CD4-positive, alpha-beta T cell treated with Interleukin-6 for 4 hours (primary cell): ENCODE results near the gene FNBP1.
"Not testable (repeated sequence)": the region's sequence is repeated elsewhere in the genome, so short reads cannot be mapped to it uniquely, and the experiment has no call there.

ENCODE experiments used
- DNase-seq: peaks from one replicate; pipeline ENCODE4 v3.0.0-alpha.2; 2020; ENCODE audit warnings: mixed read lengths

FNBP1 gene

DNA sequence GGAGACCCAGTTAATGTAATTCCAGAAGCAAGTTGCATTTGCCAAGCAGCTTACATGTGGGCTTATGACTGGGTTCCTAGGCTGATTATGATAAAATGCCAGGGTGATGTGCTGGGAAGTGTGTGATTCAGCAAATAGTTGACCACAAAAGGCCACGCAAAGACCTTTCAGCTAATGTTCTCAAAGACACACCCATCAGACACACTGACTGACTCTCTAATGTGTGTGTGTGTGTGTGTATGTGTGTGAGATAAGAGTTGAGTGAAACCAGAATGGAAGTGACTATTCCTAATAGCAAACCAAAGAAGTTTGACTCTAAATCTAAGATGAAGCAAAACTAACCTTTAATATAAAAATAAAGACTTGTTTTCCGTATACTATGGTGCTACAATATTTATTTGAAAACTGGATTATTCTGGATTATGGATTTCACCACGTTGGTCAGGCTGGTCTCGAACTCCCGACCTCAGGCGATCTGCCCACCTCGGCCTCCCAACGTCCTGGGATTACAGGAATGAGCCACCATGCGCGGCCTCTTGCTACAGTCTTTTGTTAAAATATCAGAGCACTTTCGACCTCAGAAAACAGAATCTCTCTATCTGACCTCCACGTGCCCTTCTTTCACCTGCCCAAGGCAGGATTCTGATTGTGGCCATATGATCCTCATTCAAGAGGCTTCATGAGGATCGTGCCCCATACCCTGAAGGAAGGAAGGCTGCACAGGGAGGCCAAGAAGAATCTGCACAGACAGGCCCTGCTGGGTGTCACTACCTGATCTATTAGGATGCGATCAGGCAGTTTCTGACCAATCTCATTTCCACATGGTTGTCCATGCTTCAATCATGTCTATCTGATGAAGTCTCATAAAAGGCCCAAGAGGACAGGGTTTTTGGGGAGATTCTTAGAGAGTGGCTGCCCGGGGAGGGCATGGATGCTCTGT, 132.1 kb downstream of the FNBP1 start:
- no peak for DNase-seq

DNA sequence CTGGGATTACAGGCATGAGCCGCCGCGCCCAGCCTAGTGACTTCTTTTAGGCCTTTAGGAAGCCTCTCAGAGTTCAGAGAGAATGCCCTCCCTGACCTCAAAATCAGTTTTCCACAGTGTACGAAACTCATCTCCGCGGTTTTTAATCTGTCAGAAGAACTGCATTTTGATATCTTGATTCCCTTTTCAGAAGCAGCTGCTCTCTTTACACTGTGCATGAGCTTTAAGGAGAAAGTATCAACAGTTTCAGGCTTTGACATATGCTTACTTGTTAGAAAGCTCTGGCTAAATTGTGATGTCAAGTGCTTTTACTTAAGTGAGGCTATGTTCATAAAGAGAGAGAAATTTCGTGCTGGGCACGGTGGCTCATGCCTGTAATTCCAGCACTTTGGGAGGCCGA, 133.1 kb downstream of the FNBP1 start:
- no peak for DNase-seq

DNA sequence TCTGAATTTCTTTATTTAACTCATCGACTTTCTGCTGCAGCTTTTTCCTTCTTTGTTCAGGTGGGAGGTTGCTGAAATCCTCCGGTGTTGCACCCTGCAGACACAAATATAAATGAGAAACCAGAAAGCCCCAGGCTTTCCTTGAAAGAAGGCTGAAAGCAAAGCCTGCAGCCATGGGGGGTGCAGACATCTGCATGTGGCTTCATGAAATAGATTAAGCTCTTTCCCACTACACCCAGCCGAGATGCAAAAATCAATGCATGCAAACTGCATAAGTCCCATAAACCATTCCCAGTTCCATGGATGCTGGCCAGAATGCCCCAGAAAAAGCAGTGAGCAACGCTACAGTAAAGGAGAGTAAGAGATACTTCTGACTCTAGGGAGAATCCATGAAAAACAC, 134.1 kb downstream of the FNBP1 start:
- DNase-seq, result no peak

DNA sequence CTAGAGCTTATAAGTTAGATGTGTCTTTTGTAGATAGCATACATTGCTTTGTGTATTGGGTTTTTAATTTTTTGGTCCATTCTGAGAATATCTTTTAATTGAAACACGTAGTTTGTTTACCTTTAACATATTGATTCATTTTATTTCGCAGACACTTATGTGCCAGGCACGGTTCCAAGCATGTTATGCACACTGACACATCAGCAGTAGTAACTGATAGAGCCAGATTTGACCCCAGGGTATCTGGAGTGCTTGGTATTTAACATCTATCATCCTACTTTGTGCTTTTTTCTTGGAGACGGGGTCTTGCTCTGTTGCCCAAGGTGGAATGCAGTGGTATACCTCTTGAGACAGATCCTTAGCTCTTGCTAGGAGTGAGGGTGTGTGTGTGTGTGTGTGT, 135.8 kb downstream of the FNBP1 start:
- no peak for DNase-seq

DNA sequence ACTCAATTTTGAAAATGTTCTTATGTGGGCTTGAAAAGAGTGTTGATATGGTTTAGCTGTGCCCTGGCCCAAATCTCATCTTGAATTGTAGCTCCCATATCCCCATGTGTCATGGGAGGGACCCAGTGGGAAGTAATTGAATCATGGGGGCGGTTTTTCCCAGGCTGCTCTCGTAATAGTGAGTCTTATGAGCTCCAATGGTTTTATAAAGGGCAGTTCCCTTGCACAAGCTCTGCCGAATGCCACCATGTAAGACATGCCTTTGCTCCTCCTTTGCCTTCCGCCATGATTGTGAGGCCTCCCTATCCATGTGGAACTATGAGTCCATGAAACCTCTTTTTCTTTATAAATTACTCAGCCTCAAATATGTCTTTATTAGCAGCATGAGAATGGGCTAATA, 136.7 kb downstream of the FNBP1 start:
- no peak for DNase-seq

DNA sequence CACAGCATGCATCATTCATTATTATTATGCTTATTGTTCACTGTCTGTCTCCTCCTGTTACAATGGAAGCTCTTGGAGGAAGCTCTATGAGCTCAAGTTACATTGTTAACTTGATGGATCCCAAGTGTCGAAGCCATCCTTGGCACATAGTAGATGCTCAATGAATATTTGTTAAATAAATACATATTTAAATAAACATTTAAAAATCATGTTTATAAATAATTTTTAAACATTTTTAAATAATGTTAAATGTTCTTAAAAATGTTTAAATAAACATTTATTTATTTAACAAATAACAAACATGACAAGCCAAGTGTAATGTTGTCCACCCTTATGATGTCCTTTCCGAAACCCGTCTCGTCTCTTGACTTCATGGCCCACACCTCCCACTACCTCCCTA, 138.3 kb downstream of the FNBP1 start:
- no peak for DNase-seq

DNA sequence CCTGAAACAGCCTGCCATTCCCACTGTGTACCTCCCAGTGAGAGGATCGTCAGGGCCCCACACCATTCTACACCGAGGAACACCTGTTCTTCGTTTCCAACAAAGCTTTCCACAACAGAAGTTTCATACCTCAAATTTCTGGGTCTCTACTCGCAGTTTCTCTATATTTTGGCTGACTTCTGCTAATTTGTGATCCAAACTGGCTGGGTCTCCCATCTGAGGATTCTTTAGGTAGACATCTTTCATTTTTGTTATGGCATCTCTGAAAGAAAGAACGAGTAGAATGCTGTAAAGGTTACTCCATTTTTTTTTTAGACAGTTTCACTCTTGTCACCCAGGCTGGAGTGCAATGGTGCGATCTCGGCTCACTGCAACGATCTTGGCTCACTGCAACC, 140.3 kb downstream of the FNBP1 start:
- DNase-seq, result no peak

DNA sequence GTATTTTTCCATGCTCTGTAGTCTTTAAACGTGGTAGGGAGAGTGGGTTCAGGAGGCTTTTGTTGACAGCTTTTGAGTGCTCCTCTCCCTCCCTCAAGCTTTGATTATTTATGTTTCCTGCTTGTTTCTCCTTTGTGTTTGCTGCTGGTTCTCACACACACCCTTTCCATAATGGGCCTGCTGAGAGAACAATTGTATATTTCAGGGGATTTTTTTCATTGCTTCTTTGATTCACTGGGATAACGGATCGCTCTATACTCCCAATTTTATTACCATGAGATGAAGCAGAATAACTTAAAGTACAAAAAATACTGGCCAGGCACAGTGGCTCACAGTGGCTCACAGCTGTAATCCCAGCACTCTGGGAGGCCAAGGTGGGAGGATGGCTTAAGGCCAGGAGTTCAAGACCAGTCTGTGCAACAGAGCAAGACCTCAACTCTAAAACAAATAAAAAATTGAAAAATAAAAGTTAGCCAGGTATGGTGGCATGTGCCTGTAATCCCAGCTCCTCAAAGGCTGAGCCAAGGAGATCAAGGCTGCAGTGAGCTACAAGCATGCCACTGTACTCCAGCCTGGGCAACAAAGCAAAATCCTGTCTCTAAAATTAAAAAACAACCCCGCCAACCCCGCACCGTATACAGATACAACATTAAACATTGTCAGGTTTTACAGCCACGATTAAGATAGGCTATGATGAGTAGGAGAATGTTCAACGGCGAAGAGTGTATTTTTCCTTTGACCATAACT, 140.8 kb downstream of the FNBP1 start:
- DNase-seq, result no peak

DNA sequence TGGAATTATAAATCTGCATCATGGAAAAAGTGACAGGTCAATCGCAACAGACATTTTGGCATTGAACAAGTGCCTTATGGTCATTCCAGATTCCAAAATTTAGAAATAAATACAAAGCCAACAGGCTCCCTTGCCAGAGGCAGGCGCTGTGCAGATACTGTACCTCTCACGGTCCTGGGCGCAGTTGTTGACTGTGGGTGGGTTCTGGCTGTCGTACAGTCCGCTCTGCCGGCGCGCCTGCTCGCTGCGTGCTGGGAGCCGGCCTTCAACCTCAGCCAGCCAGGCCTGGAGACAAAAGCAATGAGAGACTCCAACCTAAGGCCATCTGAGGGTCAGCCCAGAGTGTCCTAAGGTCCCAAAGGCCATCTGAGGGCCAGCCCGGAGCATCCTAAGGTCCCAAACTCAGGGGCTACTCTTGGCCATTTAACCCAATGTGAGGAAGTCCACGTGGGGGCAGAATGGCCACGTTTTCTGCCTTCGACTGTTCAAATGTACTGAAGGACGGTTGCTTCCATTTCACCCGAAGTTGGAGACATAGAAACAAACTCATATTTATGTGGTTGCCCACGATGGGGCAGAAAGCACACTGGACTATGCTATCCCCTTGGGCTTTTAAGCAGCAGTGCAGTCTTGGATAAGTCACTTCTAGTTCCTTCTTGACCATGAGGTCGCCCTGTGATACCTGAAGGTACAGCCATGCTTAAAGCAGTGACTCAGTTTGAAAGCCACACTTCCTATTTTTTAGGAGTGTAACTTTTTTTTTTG, 142.5 kb downstream of the FNBP1 start:
- no peak for DNase-seq

DNA sequence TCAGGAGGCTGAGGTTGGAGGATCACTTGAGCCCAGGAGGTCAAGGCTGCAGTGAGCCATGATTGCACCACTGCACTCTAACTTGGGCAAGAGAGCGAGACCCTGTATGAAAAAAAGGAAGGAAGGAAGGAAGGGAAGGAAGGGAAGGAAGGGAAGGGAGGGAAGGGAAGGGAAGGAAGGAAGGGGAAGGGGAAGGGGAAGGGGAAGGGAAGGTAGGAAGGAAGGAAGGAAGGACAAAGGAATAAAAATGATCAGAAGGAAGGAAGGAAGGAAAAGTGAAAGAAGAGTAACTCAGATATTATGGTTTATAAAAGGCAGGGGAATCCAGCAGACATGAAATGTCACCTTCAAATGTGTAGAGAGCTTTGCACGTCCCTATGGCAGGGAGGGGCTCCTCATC, 143.4 kb downstream of the FNBP1 start:
- no peak for DNase-seq

DNA sequence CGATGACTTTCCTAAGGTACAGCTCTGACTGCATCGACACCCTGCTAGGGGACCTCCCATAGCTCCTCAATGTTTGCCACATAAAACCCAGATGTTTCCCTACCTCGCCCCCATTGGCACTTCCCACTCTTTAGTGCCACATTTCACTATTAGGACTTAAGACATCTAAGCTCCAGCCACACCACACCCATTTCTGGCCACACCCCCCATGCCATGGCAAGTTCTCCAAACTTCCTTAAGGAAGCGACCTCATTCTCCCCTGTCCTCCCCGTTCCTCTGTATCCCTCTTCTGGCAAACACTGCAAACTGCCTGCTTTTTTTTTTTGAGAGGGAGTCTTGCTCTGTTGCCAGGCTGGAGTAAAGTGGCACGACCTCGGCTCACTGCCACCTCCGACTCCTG, 144.8 kb downstream of the FNBP1 start:
- DNase-seq, result no peak

DNA sequence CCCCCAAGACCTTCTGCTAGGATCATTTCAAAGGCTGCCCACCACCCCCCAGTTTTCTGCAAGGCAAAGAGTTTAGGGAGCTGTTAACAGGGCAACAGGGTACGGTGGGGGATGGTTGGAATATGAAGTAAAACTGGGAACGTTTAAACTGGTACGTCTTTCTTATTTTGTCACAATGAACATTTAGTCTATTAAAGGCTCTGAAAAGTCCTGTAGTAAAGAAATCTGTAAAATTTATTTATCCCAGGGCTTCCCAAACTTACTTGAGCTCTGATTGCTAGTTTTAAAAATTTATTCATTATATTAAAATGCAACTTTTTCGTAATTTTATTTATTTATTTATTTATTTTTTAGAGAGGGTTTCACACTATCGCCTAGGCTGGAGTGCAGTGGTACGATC, 145.7 kb downstream of the FNBP1 start:
- no peak for DNase-seq

DNA sequence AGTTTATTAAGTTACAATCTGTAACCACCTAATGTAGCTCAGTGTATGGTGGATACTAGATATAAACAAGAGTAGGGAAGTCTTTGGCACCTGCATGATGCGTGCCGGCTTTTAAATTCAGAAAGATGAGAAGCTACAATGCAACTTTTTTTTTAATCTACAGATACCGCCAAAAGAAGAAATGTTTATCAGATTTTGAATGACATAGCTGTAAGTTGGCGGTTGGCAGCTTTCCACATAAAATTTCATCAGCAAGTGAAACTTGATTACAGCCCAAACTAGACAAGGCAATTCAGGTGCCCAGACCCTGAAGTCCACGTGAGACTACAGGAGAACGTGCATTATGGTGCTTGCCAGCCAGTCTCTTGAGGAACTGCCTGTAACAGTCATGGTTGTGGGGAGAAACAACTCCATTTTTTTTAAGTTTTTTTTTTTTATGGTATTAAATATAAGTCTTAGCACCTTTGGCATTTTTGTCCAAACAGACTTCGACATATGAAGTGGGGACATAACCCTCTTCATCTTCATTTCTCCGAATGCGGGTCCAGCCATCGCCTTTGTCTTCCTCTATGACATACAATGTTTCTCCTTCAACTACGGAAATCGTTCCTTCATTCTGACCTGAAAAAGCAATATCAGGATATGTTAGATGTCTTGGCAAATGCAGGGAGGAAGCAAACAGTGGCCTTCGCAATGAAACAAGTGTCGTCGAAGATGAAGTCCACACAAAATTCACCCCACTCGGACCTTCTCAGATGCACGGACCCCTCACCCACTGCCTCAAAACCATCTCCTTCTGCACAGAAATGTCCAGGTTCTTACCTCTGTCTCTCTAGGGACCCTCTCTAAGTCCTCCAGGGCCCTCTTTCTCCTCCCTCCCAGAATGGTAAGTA, 147.4 kb downstream of the FNBP1 start:
- DNase-seq, result peak; percentile 71

DNA sequence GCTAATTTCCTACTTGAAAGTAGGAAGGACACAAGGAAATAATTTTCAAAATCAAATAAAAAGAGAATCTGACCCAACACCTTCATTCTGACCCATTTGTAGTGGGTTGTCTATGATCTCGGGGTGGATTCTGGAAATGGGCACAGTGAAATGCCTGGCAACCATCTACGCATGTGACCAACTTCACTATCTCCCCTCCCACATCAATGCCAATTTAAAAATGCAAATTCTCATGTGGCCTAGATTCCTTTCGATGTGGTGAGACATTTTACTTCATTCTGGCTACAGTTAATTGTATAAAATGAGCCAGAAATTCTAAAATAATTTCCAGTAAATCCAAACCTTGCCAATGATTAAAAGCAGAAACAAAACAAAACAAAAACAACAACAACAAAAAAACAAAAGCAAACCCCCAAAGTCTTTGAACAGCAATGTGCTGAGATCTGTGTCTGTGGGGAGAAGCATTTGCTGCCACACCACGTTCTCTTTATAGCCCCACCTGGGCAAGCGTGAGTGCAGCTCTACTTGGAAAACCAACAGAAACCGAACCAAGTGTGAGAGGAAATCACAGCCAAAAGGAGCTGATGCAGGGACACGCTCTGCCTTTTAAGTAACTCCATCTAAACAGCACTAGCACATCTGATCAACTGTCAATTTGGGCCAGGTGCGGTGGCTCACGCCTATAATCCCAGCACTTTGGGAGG, 148.7 kb downstream of the FNBP1 start:
- DNase-seq, result peak; percentile 46

DNA sequence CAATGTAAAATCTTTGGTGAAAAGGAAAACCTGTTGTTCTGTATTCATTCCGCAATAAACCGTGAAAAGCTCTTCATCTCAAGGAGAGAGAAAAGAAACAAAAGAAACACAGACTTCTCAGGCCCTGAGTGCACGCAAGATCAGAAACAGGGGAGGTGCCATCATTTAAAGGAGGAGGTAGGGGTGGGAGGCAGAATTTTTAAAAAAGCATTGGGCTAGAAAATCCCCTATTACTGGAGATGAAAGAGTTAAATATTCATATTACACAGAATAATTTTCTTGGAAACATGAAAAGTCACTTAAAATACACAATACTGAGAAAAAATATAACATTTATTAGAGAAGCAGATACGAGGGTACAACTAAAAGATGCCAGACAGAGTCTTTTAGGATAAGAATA, 151.4 kb downstream of the FNBP1 start:
- peak; percentile 30 for DNase-seq

DNA sequence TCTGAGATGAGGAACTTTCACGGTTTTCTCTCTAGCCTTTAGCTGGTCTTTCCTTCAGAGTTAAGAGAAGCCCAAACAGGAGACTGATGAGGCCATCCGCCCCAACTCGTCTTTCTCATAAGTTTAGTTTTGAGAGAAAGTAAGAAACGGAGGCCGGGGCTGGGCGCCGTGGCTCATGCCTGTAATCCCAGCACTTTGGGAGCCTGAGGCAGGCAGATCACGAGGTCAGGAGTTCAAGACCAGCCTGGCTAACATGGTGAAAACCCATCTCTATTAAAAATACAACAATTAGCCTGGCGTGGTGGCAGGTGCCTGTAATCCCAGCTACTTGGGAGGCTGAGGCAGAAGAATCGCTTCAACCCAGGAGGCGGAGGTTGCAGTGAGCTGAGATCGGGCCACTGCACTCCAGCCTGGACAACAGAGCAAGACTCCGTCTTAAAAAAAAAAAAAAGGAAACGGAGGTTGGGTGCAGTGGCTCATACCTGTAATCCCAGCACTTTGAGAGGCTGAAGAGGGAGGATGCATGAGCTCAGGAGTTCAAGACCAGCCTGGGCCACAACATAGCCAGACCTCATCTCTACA, 152.2 kb downstream of the FNBP1 start:
- DNase-seq, result not testable (repeated sequence)

DNA sequence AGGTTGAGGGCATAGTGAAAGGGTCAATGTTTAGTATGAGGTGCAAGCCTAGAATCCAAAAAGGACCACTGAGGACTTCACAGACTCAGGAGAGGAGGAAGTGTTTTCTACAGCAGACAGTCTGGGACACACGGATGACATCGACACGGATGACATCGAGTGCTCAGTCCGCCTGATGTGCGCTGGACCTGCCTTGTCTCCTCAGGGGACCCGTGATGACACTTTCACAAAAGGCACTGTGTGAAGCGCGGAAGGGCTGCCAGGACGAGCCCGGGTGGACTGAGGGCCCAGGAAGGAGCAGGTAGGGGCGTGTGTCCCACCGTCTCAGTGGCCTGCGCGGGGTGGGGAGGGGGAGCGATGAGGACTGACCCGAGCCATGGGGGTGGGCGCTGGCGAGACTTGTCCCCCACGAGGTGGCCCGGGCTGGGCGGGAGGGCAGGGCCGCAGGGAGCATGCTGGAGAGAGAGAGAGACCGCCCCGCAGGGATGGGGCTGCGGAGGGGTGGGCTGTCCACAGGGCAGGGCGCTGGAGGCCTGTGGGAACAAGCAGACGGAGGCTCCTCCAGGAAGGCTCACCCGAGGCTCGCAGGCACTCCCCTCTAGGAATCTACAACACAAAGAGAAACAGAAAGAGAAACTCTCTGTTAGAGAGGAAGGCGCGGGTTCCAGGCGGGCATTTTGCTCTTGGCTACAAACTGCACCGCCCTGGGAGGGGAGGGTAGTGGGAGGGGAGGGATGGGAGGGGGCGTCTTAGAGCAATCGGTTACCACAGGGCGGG, 152.9 kb downstream of the FNBP1 start:
- peak; percentile 82 for DNase-seq

DNA sequence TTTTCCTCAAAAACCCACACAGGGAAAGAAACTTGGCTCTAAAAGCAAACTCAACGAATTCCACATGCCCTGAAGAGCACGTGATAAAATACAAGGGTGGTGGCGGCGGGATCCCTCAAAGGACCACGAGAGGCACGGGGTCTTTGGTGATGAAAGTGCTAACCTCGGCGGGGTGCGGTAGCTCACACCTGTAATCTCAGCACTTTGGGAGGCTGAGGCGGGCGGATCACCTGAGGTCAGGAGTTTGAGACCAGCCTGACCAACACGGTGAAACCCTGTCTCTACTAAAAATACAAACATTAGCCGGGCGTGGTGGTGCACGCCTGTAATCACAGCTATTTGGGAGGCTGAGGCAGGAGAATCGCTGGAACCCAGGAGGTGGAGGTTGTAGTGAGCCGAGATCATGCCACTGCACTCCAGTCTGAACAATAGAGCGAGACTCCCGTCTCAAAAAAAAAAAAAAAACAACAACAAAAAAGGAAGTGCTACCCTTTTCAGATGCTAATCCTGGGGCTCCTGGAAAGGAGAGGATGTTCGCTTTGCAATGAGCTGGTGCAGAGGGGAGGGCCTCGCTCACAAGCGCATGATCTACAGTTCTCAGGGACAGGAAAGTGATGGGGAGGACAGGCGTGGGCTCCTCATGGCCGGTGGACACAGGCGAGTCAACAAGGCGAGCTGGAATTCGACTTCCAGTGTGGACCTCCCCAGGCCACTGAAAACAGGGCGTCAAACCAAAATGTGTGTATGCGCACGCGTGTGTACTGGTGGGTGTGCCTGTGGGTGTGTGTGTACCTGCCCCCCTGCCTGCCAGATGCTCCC, 153.7 kb downstream of the FNBP1 start:
- DNase-seq, result peak; percentile 50

DNA sequence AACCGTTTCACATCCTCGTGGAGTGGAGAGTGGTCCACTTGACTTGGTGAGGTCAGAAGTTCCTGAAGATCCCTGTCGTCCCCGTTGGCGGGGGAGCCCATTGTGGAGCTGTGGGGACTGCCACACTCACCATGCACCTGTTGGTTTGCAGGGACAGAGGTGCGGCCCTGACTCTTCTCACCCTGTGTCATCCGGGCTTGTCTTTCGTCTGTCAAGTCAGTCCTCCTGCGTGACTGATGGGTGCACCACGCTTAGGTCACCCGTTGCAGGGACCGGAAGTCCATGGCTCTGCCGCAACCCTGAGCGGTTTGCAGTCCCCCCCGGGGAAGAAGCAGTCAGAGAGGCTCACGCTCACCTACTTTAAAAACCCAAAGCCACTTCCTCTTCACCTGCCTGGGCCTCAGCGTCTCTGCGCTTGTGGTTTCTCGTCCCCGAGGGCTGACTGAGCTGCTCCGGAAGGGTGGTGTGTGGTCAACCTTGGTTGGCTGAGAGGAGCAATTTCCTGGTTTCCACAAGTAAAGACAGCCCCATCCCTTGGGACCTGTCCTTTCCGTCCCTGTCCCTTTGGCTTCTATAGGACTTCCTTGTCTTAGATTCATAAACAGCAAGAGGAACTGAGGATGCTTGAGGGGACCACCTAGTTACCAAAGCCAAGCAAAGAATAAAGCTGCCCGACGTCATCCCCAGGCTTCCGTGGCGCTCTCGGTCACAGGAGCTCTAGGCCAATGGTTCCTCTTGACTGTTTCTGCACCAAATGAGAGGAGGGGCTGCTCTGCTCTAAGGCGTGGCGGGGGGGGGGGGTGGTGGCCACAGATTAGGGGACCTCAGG, 154.5 kb downstream of the FNBP1 start:
- DNase-seq, result peak; percentile 93
